ENCODE results near the gene WDR90.

- no peak for TF ChIP-seq POLR2A (IDR thresholded peaks at IDR 0.05)
- no peak for TF ChIP-seq CTCF (IDR thresholded peaks at IDR 0.05)
Observed at GRCh38 chr16:672371-672770, 23.2 kb downstream of the WDR90 start.
